Subcutaneous abdominal adipose tissue (tissue), 5 donors: ENCODE data around the gene PLLP.
"Not testable (repeated sequence)": the region's sequence is repeated elsewhere in the genome, so short reads cannot be mapped to it uniquely, and the experiment has no call there.

Source experiments
- H3K27ac ChIP-seq: one replicate; pipeline ENCODE4 v1.7.0; 2013; ENCODE audit warnings: low read depth, mild to moderate bottlenecking, inconsistent platforms, low read length, moderate library complexity
- H3K27me3 ChIP-seq, 5 donors: one replicate each; pipeline ENCODE4 v1.7.0; 2013; ENCODE audit warnings: low read length in 5 of 5, inconsistent platforms in 1 of 5; ENCODE audit not compliant: control insufficient read depth in 5 of 5, insufficient read depth in 4 of 5
- H3K36me3 ChIP-seq, 5 donors: one replicate each; pipeline ENCODE4 v1.7.0; 2013; ENCODE audit warnings: low read length in 5 of 5; ENCODE audit not compliant: control insufficient read depth in 5 of 5, insufficient read depth in 5 of 5
- H3K4me1 ChIP-seq, 5 donors: one replicate each; pipeline ENCODE4 v1.7.0; 2013; ENCODE audit warnings: low read length in 5 of 5, mild to moderate bottlenecking in 3 of 5, moderate library complexity in 1 of 5; ENCODE audit not compliant: control insufficient read depth in 5 of 5, insufficient read depth in 5 of 5
- H3K4me3 ChIP-seq, 5 donors: one replicate each; pipeline ENCODE4 v1.7.0; 2013; ENCODE audit warnings: low read length in 5 of 5, low read depth in 1 of 5
- H3K9ac ChIP-seq, 5 donors: one replicate each; pipeline ENCODE4 v1.7.0; 2013; ENCODE audit warnings: low read length in 5 of 5, mild to moderate bottlenecking in 4 of 5, moderate library complexity in 3 of 5
- H3K9me3 ChIP-seq, 5 donors: one replicate each; pipeline ENCODE4 v1.7.0; 2013; ENCODE audit warnings: low read length in 5 of 5; ENCODE audit not compliant: control insufficient read depth in 5 of 5
- donor health status: healthy.
- donor health status: healthy.
- donor health status: healthy.
- donor health status: healthy.
- donor health status: healthy.

Gene PLLP

GRCh38 chr16:57276596-57276995 is 7.9 kb downstream of the PLLP start:
- H3K9ac ChIP-seq: no peak overlapping the region
- H3K4me1 ChIP-seq: peaks cover 0 to 16% (median 1%) of the 10 kb centered on the region in 5 donors
- H3K9me3 ChIP-seq: no peaks in the 10 kb centered on the region
- no peak overlapping the region for H3K27ac ChIP-seq
- peaks cover 0 to 3% (median 0%) of the 10 kb centered on the region in 5 donors for H3K27me3 ChIP-seq
- H3K36me3 ChIP-seq: no peaks in the 10 kb centered on the region
- no peak overlapping the region for H3K4me3 ChIP-seq

GRCh38 chr16:57275946-57276345 is 8.5 kb downstream of the PLLP start:
- H3K4me1 ChIP-seq: peaks cover 0 to 16% (median 1%) of the 10 kb centered on the region in 5 donors
- H3K9ac ChIP-seq: not testable (repeated sequence)

DNA sequence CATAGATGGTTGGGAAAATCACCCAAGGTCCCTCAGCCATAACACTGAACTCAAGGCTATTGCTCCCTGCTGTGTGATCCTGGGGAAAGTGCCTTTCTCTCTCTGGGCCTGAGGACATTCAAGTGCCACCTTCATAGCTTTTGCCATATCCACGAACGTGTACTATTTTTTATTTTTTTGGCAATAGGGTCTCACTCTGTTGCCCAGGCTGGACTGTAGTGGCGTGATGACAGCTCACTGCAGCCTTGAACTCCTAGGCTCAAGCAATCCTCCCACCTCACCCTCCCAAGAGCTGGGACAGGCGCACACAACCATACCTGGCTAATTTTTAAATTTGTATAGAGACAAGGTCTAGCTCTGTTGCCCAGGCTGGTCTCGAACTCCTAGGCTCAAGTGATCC is 10.6 kb downstream of the PLLP start:
- H3K4me3 ChIP-seq: no peak overlapping the region
- H3K4me1 ChIP-seq: peaks cover 0 to 8% (median 1%) of the 10 kb centered on the region in 5 donors

More at GRCh38 chr16:57275946-57276345, 8.5 kb downstream of the PLLP start:
- not testable (repeated sequence) for H3K4me3 ChIP-seq, H3K27me3 ChIP-seq, H3K9me3 ChIP-seq, H3K27ac ChIP-seq, H3K36me3 ChIP-seq

DNA sequence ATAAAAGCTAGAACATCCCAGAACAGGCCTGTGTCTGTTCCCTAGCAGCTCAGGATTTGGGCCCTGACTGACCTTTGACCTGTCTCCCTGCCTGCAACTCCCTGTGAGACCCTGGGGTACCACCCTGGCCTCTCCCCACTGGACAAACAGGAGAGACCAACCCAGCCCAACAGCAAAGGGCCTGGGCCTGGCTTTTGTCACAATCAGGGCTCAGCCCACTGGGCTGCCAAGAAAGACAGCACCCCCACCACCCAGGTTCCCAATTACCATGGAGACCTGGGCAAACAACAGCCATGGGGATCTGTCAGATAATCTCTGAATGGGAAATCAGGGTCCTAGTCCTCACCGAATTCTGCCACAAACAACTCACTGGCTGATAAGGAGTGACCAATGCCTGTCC is 11.1 kb downstream of the PLLP start:
- Histone ChIP-seq H3K4me3 (no peak overlapping the region), H3K9ac (no peak overlapping the region), H3K9me3 (no peaks in the 10 kb centered on the region), H3K36me3 (no peaks in the 10 kb centered on the region), H3K27ac (no peak overlapping the region), H3K4me1 (peaks cover 0 to 8% (median 1%) of the 10 kb centered on the region in 5 donors), H3K27me3 (peaks cover 0 to 3% (median 0%) of the 10 kb centered on the region in 5 donors)

More for the DNA sequence above, 10.6 kb downstream of the PLLP start:
- Histone ChIP-seq H3K27me3 (peaks cover 0 to 3% (median 0%) of the 10 kb centered on the region in 5 donors), H3K27ac (no peak overlapping the region), H3K9ac (no peak overlapping the region), H3K36me3 (no peaks in the 10 kb centered on the region), H3K9me3 (no peaks in the 10 kb centered on the region)

GRCh38 chr16:57271867-57272495 is 12.5 kb downstream of the PLLP start:
- no peak overlapping the region for H3K27ac ChIP-seq
- H3K36me3 ChIP-seq: no peaks in the 10 kb centered on the region
- no peak overlapping the region for H3K4me3 ChIP-seq
- peaks cover 0 to 6% (median 1%) of the 10 kb centered on the region in 5 donors for H3K4me1 ChIP-seq
- H3K9me3 ChIP-seq: no peaks in the 10 kb centered on the region
- H3K9ac ChIP-seq: no peak overlapping the region
- peaks cover 0 to 3% (median 0%) of the 10 kb centered on the region in 5 donors for H3K27me3 ChIP-seq

GRCh38 chr16:57271063-57271345 is 13.5 kb downstream of the PLLP start:
- Histone ChIP-seq H3K9me3 (no peaks in the 10 kb centered on the region), H3K4me1 (peaks cover 0 to 4% (median 0%) of the 10 kb centered on the region in 5 donors), H3K4me3 (no peak overlapping the region), H3K9ac (no peak overlapping the region), H3K36me3 (no peaks in the 10 kb centered on the region), H3K27me3 (peaks cover 0 to 3% (median 0%) of the 10 kb centered on the region in 5 donors), H3K27ac (no peak overlapping the region)

- Histone ChIP-seq H3K4me1 (peaks cover 0 to 4% (median 0%) of the 10 kb centered on the region in 5 donors), H3K9me3 (no peaks in the 10 kb centered on the region), H3K27me3 (peaks cover 0 to 3% (median 0%) of the 10 kb centered on the region in 5 donors), H3K4me3 (no peak overlapping the region), H3K27ac (no peak overlapping the region), H3K36me3 (no peaks in the 10 kb centered on the region), H3K9ac (no peak overlapping the region)
Measured at GRCh38 chr16:57270221-57271062, 14.0 kb downstream of the PLLP start.

DNA sequence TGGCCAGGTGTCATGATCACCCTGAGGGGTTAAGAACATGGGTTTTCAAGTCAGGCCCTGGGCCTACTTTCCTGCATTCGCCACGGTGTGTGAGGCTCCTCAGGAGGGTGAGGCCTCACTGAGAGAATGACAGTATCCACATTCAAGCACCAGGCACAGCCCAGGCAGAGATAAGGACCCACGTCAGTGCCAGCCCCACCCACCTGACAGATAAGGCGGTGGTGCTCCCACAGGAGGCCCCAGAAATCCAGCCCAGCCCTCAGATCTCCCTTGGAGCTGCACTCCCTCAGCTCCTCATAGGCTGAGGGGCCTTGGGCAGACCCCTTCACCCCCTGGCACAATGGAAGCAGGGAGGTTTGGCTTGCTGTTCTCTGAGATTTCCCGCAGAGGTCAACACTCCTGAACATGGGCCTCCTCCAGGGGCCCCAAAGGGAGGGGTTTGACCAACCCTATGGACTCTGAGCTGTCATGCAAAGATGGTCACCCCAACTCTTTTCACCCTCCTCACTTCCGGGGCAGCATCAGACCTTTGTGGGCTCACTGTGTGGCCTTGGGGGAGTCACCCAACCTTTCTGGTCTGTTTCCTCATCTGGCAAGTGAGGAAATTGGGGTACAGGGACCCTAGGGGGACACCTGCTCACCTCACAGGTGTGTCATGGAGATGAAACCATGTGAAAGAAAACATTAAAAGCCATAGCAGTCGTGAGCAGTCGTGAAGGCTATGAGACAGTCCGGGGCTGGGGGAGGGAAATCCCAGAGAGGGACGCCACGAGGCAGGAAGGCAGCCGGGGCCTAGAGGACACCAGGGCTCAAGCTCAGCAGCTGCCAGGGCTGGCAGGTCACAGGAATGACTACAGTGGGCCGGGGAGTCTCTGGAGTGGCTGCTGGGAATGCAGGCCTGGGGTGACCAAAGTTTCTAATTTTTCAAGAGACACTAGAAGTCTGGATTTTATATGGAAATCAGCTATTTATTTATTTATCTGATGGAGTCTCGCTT is 15.4 kb downstream of the PLLP start:
- Histone ChIP-seq H3K9ac (no peak overlapping the region), H3K9me3 (no peaks in the 10 kb centered on the region), H3K27ac (no peak overlapping the region), H3K4me3 (no peak overlapping the region), H3K4me1 (peaks cover 0 to 4% (median 0%) of the 10 kb centered on the region in 5 donors), H3K36me3 (no peaks in the 10 kb centered on the region), H3K27me3 (peaks cover 0 to 3% (median 0%) of the 10 kb centered on the region in 5 donors)

DNA sequence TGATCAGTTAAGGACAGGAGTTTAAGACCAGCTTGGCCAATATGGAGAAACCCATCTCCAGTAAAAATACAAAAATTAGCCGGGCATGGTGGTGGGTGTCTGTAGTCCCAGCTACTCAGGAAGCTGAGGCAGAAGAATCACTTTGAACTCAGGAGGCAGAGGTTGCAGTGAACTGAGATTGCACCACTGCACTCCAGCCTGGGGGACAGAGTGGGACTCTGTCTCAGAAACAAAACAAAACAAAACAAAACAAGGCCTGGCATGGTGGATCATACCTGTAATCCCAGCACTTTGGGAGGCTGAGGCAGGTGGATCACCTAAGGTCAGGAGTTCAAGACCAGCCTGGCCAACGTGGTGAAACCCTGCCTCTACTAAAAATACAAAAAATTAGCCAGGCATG is 17.1 kb downstream of the PLLP start:
- H3K4me3 ChIP-seq, H3K36me3 ChIP-seq, H3K9me3 ChIP-seq, H3K27me3 ChIP-seq, H3K9ac ChIP-seq, H3K4me1 ChIP-seq, H3K27ac ChIP-seq: not testable (repeated sequence)
